Heart left ventricle (tissue), 16 donors: ENCODE measurements around the gene ERBB4. TPM values are rescaled to one million over a fixed set of nuclear protein-coding genes. Genes with fewer than 3 reads are reported as not detected.

ENCODE experiments used
- ATAC-seq, 4 donors: fragments of 200-7000 bp; cut with Tn5 transposase; one replicate each; pipeline ENCODE4 v1.9.1; 2020 to 2022; ENCODE audit warnings: moderate library complexity in 4 of 4, mild to moderate bottlenecking in 3 of 4, moderate number of reproducible peaks in 1 of 4
- DNase-seq, 5 donors: peaks; one replicate each; pipeline ENCODE4 v3.0.0-alpha.2; 2020
- H3K27ac ChIP-seq, 12 donors: fragments of 200-600 bp; sonication (generic) in 4 of 12; one replicate each; pipeline versions ENCODE4 v1.5.0 to v1.8.0; 2016 to 2022; ENCODE audit warnings: mild to moderate bottlenecking in 2 of 12
- H3K27me3 ChIP-seq, 9 donors: fragments of 200-600 bp; sonication (generic) in 2 of 9; one replicate each; pipeline versions ENCODE4 v1.5.1 to v1.8.0; 2016 to 2022; ENCODE audit warnings: mild to moderate bottlenecking in 3 of 9
- H3K36me3 ChIP-seq, 9 donors: fragments of 200-600 bp; sonication (generic) in 2 of 9; one replicate each; pipeline versions ENCODE4 v1.5.0 to v1.8.0; 2018 to 2022; ENCODE audit warnings: mild to moderate bottlenecking in 2 of 9
- H3K4me1 ChIP-seq, 12 donors: fragments of 200-600 bp; sonication (generic) in 4 of 12; one replicate each; pipeline versions ENCODE4 v1.5.0 to v1.8.0; 2016 to 2022; ENCODE audit warnings: mild to moderate bottlenecking in 3 of 12
- H3K4me3 ChIP-seq, 12 donors: fragments of 200-600 bp; sonication (generic) in 4 of 12; one replicate each; pipeline versions ENCODE4 v1.5.0 to v1.8.0; 2017 to 2022; ENCODE audit warnings: mild to moderate bottlenecking in 9 of 12, moderate library complexity in 4 of 12
- H3K9me3 ChIP-seq, 12 donors: fragments of 200-600 bp; sonication (generic) in 4 of 12; one replicate each; pipeline versions ENCODE4 v1.5.0 to v1.8.0; 2016 to 2022; ENCODE audit warnings: mild to moderate bottlenecking in 1 of 12
- CTCF ChIP-seq, 12 donors: fragments of 200-600 bp; sonication (generic) in 4 of 12; IDR thresholded peaks; one replicate each; pipeline versions ENCODE4 v1.5.0 to v1.8.0; 2018 to 2022; ENCODE audit warnings: antibody characterized with exemption in 12 of 12, mild to moderate bottlenecking in 5 of 12
- POLR2A ChIP-seq, 2 donors: fragments of 450-650 bp; IDR thresholded peaks; one replicate each; pipeline ENCODE4 v1.6.1; 2017; ENCODE audit warnings: antibody characterized with exemption in 2 of 2, mild to moderate bottlenecking in 2 of 2, moderate library complexity in 2 of 2
- WGBS, 4 donors: extraction: QIAGEN DNeasy Blood & Tissue Kit in 2 of 4; methylation state at CpG; one replicate each; pipeline versions ENCODE4 v1.1.5 to v1.1.7; 2013 to 2018; 5-methylcytosine and 5-hydroxymethylcytosine counted together
- intact Hi-C, 10 donors: fragments of 100-400 bp; cut with DNase I; formaldehyde crosslinking; loops; one replicate each; pipeline versions ENCODE4 v1.11.1 to v1.14.2; 2022
- polyA plus RNA-seq, 2 donors: library from polyadenylated mRNA; stranded (reverse); fragments of 200-250 nt; gene quantifications; one replicate each; pipeline ENCODE4 v1.2.3, GENCODE V29; 2013
- total RNA-seq, 9 donors: library from RNA; depleted of rRNA in 2 of 9; stranded (reverse); fragments of >200 nt in 2 of 9; fragmentation: NEBNext Ultra II Directional in 3 of 9; extraction: Animal tissue kit (Norgen Biotek cat#: 25700) in 3 of 9; gene quantifications; one replicate each; pipeline versions ENCODE4 v1.1.0 to v1.2.4, GENCODE V29; 2016 to 2023
- donor health status: ischemic (EF 13 %, LVEDD 7.1; RV severe dilation, severe dysfunction).
- donor health status: healthy with polysubstance abuse.
- donor health status: DM: no; HTN: yes; CAD: no.
- donor health status: DM: no; HTN: no; CAD: no.
- donor health status: ischemic (EF 25% LVEDD 6.9; RV normal size, moderate dysfunction).
- donor health status: ischemic (EF 25% LVEDD 5.7; RV mildly dilated, moderate dysfunction).
- donor health status: healthy.
- donor health status: DM: yes; HTN: yes; CAD: no.
- donor health status: ischemic (EF 35%, LVEDD 5.7; RV mildly dilated, moderate dysfunction).
- donor health status: nonischemic (EF 11% LVEDD 7.7; RV severe dilation, severe dysfunction).
- donor health status: DM: yes; HTN: yes; CAD: no.
- donor health status: PGD.
- donor health status: ischemic (EF 29% LVEDD 5.4; RV normal size, mild dysfunction).
- donor health status: nonischemic (EF 23%, LVEDD 6.1; RV moderate dilation, normal function).

The ERBB4 gene
- total and polyA plus RNA-seq, 11 donors: 1.3 to 29.5 (median 11.7) TPM

GRCh38 chr2:212387146-212387545, 151.5 kb downstream of the ERBB4 start:
- no peak for ATAC-seq
- Histone ChIP-seq H3K27me3 (no peaks in the 10 kb centered on the region), H3K36me3 (no peaks in the 10 kb centered on the region), H3K4me1 (no peaks in the 10 kb centered on the region), H3K4me3 (no peak overlapping the region), H3K27ac (no peak overlapping the region), H3K9me3 (no peaks in the 10 kb centered on the region)
- intact Hi-C loops: no loop called here
- WGBS, 4 donors: 83 to 86% (median 84%) methylated on average over 4 of the region's 4 CpGs
- no peak for DNase-seq
- TF ChIP-seq POLR2A (IDR thresholded peaks at IDR 0.05) (no peak), CTCF (IDR thresholded peaks at IDR 0.05) (no peak)

- intact Hi-C loops: no loop called here
- 41 to 59% (median 43%) methylated on average over 2 of the region's 2 CpGs for WGBS, 4 donors
- Histone ChIP-seq H3K27me3 (no peaks in the 10 kb centered on the region), H3K4me1 (no peaks in the 10 kb centered on the region), H3K36me3 (no peaks in the 10 kb centered on the region), H3K4me3 (no peak overlapping the region), H3K27ac (no peak overlapping the region), H3K9me3 (no peaks in the 10 kb centered on the region)
- no peak for ATAC-seq
- no peak for DNase-seq
- TF ChIP-seq CTCF (IDR thresholded peaks at IDR 0.05) (no peak), POLR2A (IDR thresholded peaks at IDR 0.05) (no peak)
Measured at GRCh38 chr2:212385241-212385640, 153.4 kb downstream of the ERBB4 start.

- no peaks in the 10 kb centered on the region for H3K4me1 ChIP-seq
- no peak for ATAC-seq
- WGBS, 4 donors: 64 to 92% (median 75%) methylated on average over 2 of the region's 2 CpGs
- no peaks in the 10 kb centered on the region for H3K9me3 ChIP-seq
- H3K36me3 ChIP-seq: no peaks in the 10 kb centered on the region
- H3K4me3 ChIP-seq: no peak overlapping the region
- no peak for DNase-seq
- no peak for TF ChIP-seq POLR2A (IDR thresholded peaks at IDR 0.05)
- TF ChIP-seq CTCF (IDR thresholded peaks at IDR 0.05): no peak
- intact Hi-C loops: no loop called here
- H3K27ac ChIP-seq: no peak overlapping the region
- no peaks in the 10 kb centered on the region for H3K27me3 ChIP-seq
Measured at GRCh38 chr2:212384027-212384426, 154.6 kb downstream of the ERBB4 start.

- intact Hi-C loops: no loop called here
- ATAC-seq: no peak
- no peaks in the 10 kb centered on the region for H3K27me3 ChIP-seq
- 59 to 73% (median 69%) methylated on average over 1 of the region's 1 CpG for WGBS, 4 donors
- TF ChIP-seq POLR2A (IDR thresholded peaks at IDR 0.05) (no peak), CTCF (IDR thresholded peaks at IDR 0.05) (no peak)
- H3K36me3 ChIP-seq: no peaks in the 10 kb centered on the region
- no peak for DNase-seq
- no peaks in the 10 kb centered on the region for H3K4me1 ChIP-seq
- H3K27ac ChIP-seq: no peak overlapping the region
- no peak overlapping the region for H3K4me3 ChIP-seq
- H3K9me3 ChIP-seq: no peaks in the 10 kb centered on the region
Measured at GRCh38 chr2:212381428-212382102, 157.0 kb downstream of the ERBB4 start.
